Left cardiac atrium (tissue), 4 donors: Measurements from ENCODE around the gene MOCS3. TPM values are rescaled to one million over a fixed set of nuclear protein-coding genes. Genes with fewer than 3 reads are reported as not detected.

Experiments used
- ATAC-seq, 2 donors: fragments of 200-7000 bp; cut with Tn5 transposase; one replicate each; pipeline ENCODE4 v1.9.1; 2020; ENCODE audit warnings: mild to moderate bottlenecking in 2 of 2, moderate library complexity in 2 of 2
- DNase-seq: peaks from one replicate; pipeline ENCODE4 v3.0.0-alpha.2; 2020
- intact Hi-C, 2 donors: fragments of 100-400 bp; cut with DNase I; formaldehyde crosslinking; loops; one replicate each; pipeline versions ENCODE4 v1.14.1 to v1.15.1; 2022 to 2023
- total RNA-seq, 2 donors: library from RNA; stranded (reverse); fragmentation: NEBNext Ultra II Directional; extraction: Animal tissue kit (Norgen Biotek cat#: 25700); gene quantifications; one replicate each; pipeline ENCODE4 v1.2.1, GENCODE V29; 2021
- donor health status: DM: no; HTN: yes; CAD: no.
- donor health status: DM: no; HTN: yes; CAD: no; lungs with severe emphysema.
- donor health status: DM: yes; HTN: yes; CAD: no.
- donor health status: Dilated cardiomyopathy.

Gene MOCS3
- total RNA-seq, 2 donors from 2014 or later = 2.4 to 2.9 TPM

- no peak for DNase-seq
- intact Hi-C loops = no loop called here
- no peak for ATAC-seq
Observed at GRCh38 chr20:51001430-51002265, 43.0 kb downstream of the MOCS3 start.

- DNase-seq = no peak
- ATAC-seq = no peak
Observed at GRCh38 chr20:51002633-51003032, 44.0 kb downstream of the MOCS3 start.

GRCh38 chr20:51003753-51004152 lies 45.1 kb downstream of the MOCS3 start:
- intact Hi-C loops = no loop called here
- DNase-seq (no peak), ATAC-seq (no peak)

More at GRCh38 chr20:51002633-51003032, 44.0 kb downstream of the MOCS3 start:
- intact Hi-C loops = no loop called here

GRCh38 chr20:51004305-51004727 lies 45.7 kb downstream of the MOCS3 start:
- intact Hi-C loops = no loop called here
- ATAC-seq (no peak), DNase-seq (no peak)

GRCh38 chr20:51004781-51005180 lies 46.2 kb downstream of the MOCS3 start:
- intact Hi-C loops = no loop called here
- ATAC-seq (no peak), DNase-seq (no peak)

- intact Hi-C loops = no loop called here
- no peak for DNase-seq
Observed at GRCh38 chr20:51005214-51005613, 46.6 kb downstream of the MOCS3 start.

GRCh38 chr20:51008718-51009117 lies 50.1 kb downstream of the MOCS3 start:
- intact Hi-C loops = no loop called here
- ATAC-seq = peak; percentile 19 to 86
- no peak for DNase-seq

More at GRCh38 chr20:51005214-51005613, 46.6 kb downstream of the MOCS3 start:
- no peak for ATAC-seq

GRCh38 chr20:51009303-51010042 lies 50.9 kb downstream of the MOCS3 start:
- DNase-seq (no peak), ATAC-seq (no peak)
- intact Hi-C loops = no loop called here

GRCh38 chr20:51010043-51010365 lies 51.4 kb downstream of the MOCS3 start:
- intact Hi-C loops = no loop called here
- ATAC-seq (no peak), DNase-seq (no peak)

- intact Hi-C loops = no loop called here
- DNase-seq (no peak), ATAC-seq (no peak)
Observed at GRCh38 chr20:51010932-51011331, 52.3 kb downstream of the MOCS3 start.

- intact Hi-C loops = no loop called here
- no peak for DNase-seq
- no peak for ATAC-seq
Observed at GRCh38 chr20:51011479-51011878, 52.9 kb downstream of the MOCS3 start.

GRCh38 chr20:51012357-51012756 lies 53.7 kb downstream of the MOCS3 start:
- DNase-seq (no peak), ATAC-seq (no peak)
- intact Hi-C loops = no loop called here

Other genes starting within 250 kb of the MOCS3 start
- 1 to 10 TPM; 3.2 to 4.6 TPM for gene PARD6B, start 227.2 kb upstream of the MOCS3 start, total RNA-seq
- 1 to 10 TPM; 1.2 to 3.3 TPM for gene BCAS4, start 163.8 kb upstream of the MOCS3 start, total RNA-seq
- 10 to 100 TPM; 31.8 to 34.5 TPM for gene ADNP, start 27.4 kb upstream of the MOCS3 start, total RNA-seq
- 10 to 100 TPM; 31.2 to 41.1 TPM for gene DPM1, start 286 bp upstream of the MOCS3 start, total RNA-seq
- gene KCNG1, start 64.3 kb downstream of the MOCS3 start, total RNA-seq = under 1 TPM; 0.27 to 0.65 TPM